ENCODE results near the gene KDM1A. TPM values are rescaled to one million over a fixed set of nuclear protein-coding genes. Genes with fewer than 3 reads are reported as not detected.

Gene KDM1A
- total and polyA plus RNA-seq, 9 of the 15 experiments (the other 6 are each of a cell fraction or from before 2014, with no cell fraction given) = 59.2 to 181 (median 168) TPM

- no TSS peak for BruUV-seq (replicated peaks)
- Histone ChIP-seq H3K27me3 (ENCODE audit: control insufficient read depth in 2 of 2, insufficient read depth in 2 of 2, low read length in 2 of 2) (no peaks in the 10 kb centered on the region), H2AFZ (ENCODE audit: low read depth, low read length) (no peak overlapping the region), H3K4me3 (no peak overlapping the region), H3K27ac (ENCODE audit: extremely low read depth, low read depth, low read length) (no peak overlapping the region), H3K36me3 (ENCODE audit: control insufficient read depth, insufficient read depth, low read length) (peaks cover 52% of the 10 kb centered on the region), H3K9ac (ENCODE audit: insufficient read depth in 1 of 2, low read depth in 2 of 2, low read length in 2 of 2) (no peak overlapping the region), H3K4me1 (replicated peaks in 1 of 2; ENCODE audit: control insufficient read depth in 2 of 2, insufficient read depth in 2 of 2, low read length in 2 of 2) (peaks cover 0 to 4% of the 10 kb centered on the region in 2 experiments; a peak in 1 of 5 replicates), H3K4me2 (ENCODE audit: insufficient read depth, low read length) (no peak overlapping the region), H3K79me2 (ENCODE audit: control insufficient read depth, insufficient read depth, low read length) (peaks cover 54% of the 10 kb centered on the region), H3K9me3 (replicated peaks; ENCODE audit: control insufficient read depth, insufficient read depth, low read depth, low read length) (no peaks in the 10 kb centered on the region), H3K9me1 (ENCODE audit: control insufficient read depth, insufficient read depth, low read length) (no peaks in the 10 kb centered on the region), H4K20me1 (replicated peaks; ENCODE audit: control insufficient read depth, insufficient read depth, low read length) (no peaks in the 10 kb centered on the region)
- DNase-seq (ENCODE audit: extremely low read depth in 1 of 4, low spot score in 3 of 4) = peak in 1 of 4 experiments; percentile 15
- WGBS (ENCODE audit: insufficient coverage, low coverage, missing lambda C conversion rate) = 47% methylated on average over 7 of the region's 7 CpGs
- no peak for FAIRE-seq
- ChIA-PET POLR2A (interaction anchor here (1.0 to 2.0 kb wide), 2 partner anchors 9 to 10 kb away, joined by 3 to 6 read pairs; no protein-coding TSS in a partner anchor), CTCF (ENCODE audit: low intra/inter-chr PET ratio) (no interaction called here)
- intact Hi-C loops (cut with micrococcal nuclease) = no loop called here
- in situ Hi-C loops (cut with MboI) = no loop called here
- no peak for ATAC-seq
- TF ChIP-seq THRA (IDR thresholded peaks at IDR 0.05) = no peak
- no peak for TF ChIP-seq ZNF407 (IDR thresholded peaks at IDR 0.05; ENCODE audit: low read depth)
- TF ChIP-seq ATF1 (CRISPR knock-in tag; IDR thresholded peaks at IDR 0.05) = no peak
- no peak for TF ChIP-seq ATF1 (tag; IDR thresholded peaks at IDR 0.05)
- TF ChIP-seq RUNX1 (IDR thresholded peaks at IDR 0.05; ENCODE audit: low read depth) = no peak
- TF ChIP-seq ZNF444 (CRISPR knock-in tag; IDR thresholded peaks at IDR 0.05) = no peak
- no peak for TF ChIP-seq ZNF133 (CRISPR knock-in tag; IDR thresholded peaks at IDR 0.05)
- no peak for TF ChIP-seq ZNF518B (CRISPR knock-in tag; IDR thresholded peaks at IDR 0.05)
- TF ChIP-seq NFIC (IDR thresholded peaks at IDR 0.05) = no peak
Measured at GRCh38 chr1:23050201-23050600, 30.9 kb downstream of the KDM1A start.

Measured in K562 (cell line).